Keratinocyte (primary cell): ENCODE data around the gene AGFG1. TPM values are rescaled to one million over a fixed set of nuclear protein-coding genes. Genes with fewer than 3 reads are reported as not detected.

Source experiments
- DNase-seq: peaks from one replicate; pipeline ENCODE4 v3.0.0-alpha.2; 2011; ENCODE audit warnings: low read depth, missing footprints, low spot score
- FAIRE-seq: peaks from 2 replicates; lab custom pipeline; 2011; peaks lifted over from hg19 to GRCh38; lab: Jason Lieb, UNC
- H2AFZ ChIP-seq: 2 replicates; pipeline ENCODE4 v1.6.0; 2012; ENCODE audit warnings: low read length, control low read depth, inconsistent platforms; ENCODE audit not compliant: control insufficient read depth
- H3K27ac ChIP-seq: 2 replicates; pipeline ENCODE4 v1.5.1; 2011; ENCODE audit warnings: low read length; ENCODE audit not compliant: control insufficient read depth, insufficient read depth
- H3K27me3 ChIP-seq: 3 replicates; pipeline ENCODE4 v1.6.0; 2011; ENCODE audit warnings: low read length; ENCODE audit not compliant: control insufficient read depth, insufficient read depth; ENCODE audit errors: extremely low read depth
- H3K36me3 ChIP-seq, 2 experiments: 2 replicates in 1 of 2; 3 replicates in 1 of 2; pipeline ENCODE4 v1.5.1; 2011; ENCODE audit warnings: low read length in 2 of 2, mild to moderate bottlenecking in 1 of 2; ENCODE audit not compliant: control insufficient read depth in 2 of 2, insufficient read depth in 2 of 2; ENCODE audit errors: extremely low read depth in 1 of 2
- H3K4me1 ChIP-seq: 3 replicates; pipeline ENCODE4 v1.5.1; 2011; ENCODE audit warnings: low read length; ENCODE audit not compliant: control insufficient read depth, insufficient read depth; ENCODE audit errors: extremely low read depth
- H3K4me2 ChIP-seq: 3 replicates; pipeline ENCODE4 v1.6.0; 2011; ENCODE audit warnings: low read depth, low read length; ENCODE audit not compliant: control insufficient read depth, insufficient read depth; ENCODE audit errors: extremely low read depth
- H3K4me3 ChIP-seq, 3 experiments: fragments of 200-600 bp in 1 of 3; sonication (generic) in 1 of 3; 2 replicates in 2 of 3; 3 replicates in 1 of 3; pipeline ENCODE4 v1.5.1; 2011 to 2016; ENCODE audit warnings: low read length in 3 of 3, mild to moderate bottlenecking in 3 of 3, control low read depth in 2 of 3, inconsistent platforms in 1 of 3, low read depth in 1 of 3, mixed read lengths in 1 of 3, mixed run types in 1 of 3, moderate library complexity in 1 of 3; ENCODE audit not compliant: control insufficient read depth in 2 of 3, insufficient read depth in 2 of 3; ENCODE audit errors: extremely low read depth in 1 of 3
- H3K79me2 ChIP-seq: 2 replicates; pipeline ENCODE4 v1.6.0; 2012; ENCODE audit warnings: low read length; ENCODE audit not compliant: control insufficient read depth, insufficient read depth
- H3K9ac ChIP-seq: 3 replicates; pipeline ENCODE4 v1.6.0; 2011; ENCODE audit warnings: low read length; ENCODE audit not compliant: control insufficient read depth, insufficient read depth; ENCODE audit errors: extremely low read depth
- H3K9me1 ChIP-seq: 3 replicates; pipeline ENCODE4 v1.6.0; 2011; ENCODE audit warnings: low read length; ENCODE audit not compliant: control insufficient read depth, insufficient read depth; ENCODE audit errors: extremely low read depth
- H3K9me3 ChIP-seq: 2 replicates; pipeline ENCODE4 v1.5.1; 2012; ENCODE audit warnings: low read depth, low read length; ENCODE audit not compliant: control insufficient read depth
- H4K20me1 ChIP-seq: 3 replicates; pipeline ENCODE4 v1.6.0; 2011; ENCODE audit warnings: low read length; ENCODE audit not compliant: control insufficient read depth, insufficient read depth; ENCODE audit errors: extremely low read depth
- CTCF ChIP-seq, 3 experiments: IDR thresholded peaks in 1 of 3; conservative IDR thresholded peaks in 1 of 3; optimal IDR thresholded peaks in 1 of 3; 2 replicates in 2 of 3; 3 replicates in 1 of 3; pipeline versions ENCODE3 to v1.5.1; 2011; ENCODE audit warnings: low read length in 3 of 3, mild to moderate bottlenecking in 3 of 3, moderate library complexity in 2 of 3, control low read depth in 1 of 3, inconsistent platforms in 1 of 3; ENCODE audit not compliant: insufficient read depth in 2 of 3; ENCODE audit errors: extremely low read depth in 1 of 3
- EZH2 ChIP-seq: IDR thresholded peaks from one replicate; pipeline ENCODE4 v1.6.1; 2012; ENCODE audit warnings: inconsistent platforms, mild to moderate bottlenecking, low read length, moderate library complexity
- dilution Hi-C: fragments of 300-500 bp; cut with MboI; formaldehyde crosslinking; loops from one replicate; pipeline ENCODE4 v1.7.0; 2020; ENCODE audit warnings: low sequenced_read_pairs; ENCODE audit not compliant: extremely low pct_ligation_motif_present
- polyA plus RNA-seq, 5 experiments: library from polyadenylated mRNA; depleted of rRNA in 3 of 5; stranded (reverse) in 3 of 5; stranded (forward) in 1 of 5; unstranded in 1 of 5; fragments of >200 nt; gene quantifications; 1 replicate in 1 of 5; 2 replicates in 3 of 5; 3 replicates in 1 of 5; pipeline versions ENCODE4 v1.2.1 to v1.2.3, GENCODE V29; 2011 to 2012; ENCODE audit warnings: missing spikeins in 2 of 5, low read depth in 1 of 5, low replicate concordance in 1 of 5

AGFG1 gene
- polyA plus RNA-seq, 1 donor (not counting 4 experiments of a cell fraction or from before 2014, with no cell fraction given): 111 TPM

DNA sequence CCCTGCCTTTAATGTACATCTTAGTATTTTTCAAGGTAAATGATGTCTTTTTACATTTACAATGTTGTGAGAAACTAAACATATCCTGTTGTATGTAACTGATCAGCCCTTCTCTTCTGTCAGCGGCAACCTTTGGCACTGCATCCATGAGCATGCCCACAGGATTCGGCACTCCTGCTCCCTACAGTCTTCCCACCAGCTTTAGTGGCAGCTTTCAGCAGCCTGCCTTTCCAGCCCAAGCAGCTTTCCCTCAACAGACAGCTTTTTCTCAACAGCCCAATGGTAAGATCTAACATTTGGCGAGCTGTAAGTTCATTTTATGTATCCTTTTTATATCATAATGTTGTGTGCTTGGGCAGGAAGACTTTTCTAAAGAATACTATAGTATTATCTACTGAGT is 79.9 kb downstream of the AGFG1 start:
- H3K9me3 ChIP-seq: no peaks in the 10 kb centered on the region
- H3K27ac ChIP-seq: no peak overlapping the region
- H2AFZ ChIP-seq: no peak overlapping the region
- TF ChIP-seq EZH2 (no peak), CTCF (optimal IDR thresholded peaks at IDR 0.05 in 1 of 3, IDR thresholded peaks at IDR 0.05 in 1 of 3, conservative IDR thresholded peaks at IDR 0.05 in 1 of 3; ENCODE audit: extremely low read depth in 1 of 3, insufficient read depth in 2 of 3, low read length in 3 of 3) (no peak)
- DNase-seq (no peak), FAIRE-seq (no peak)
- H3K4me3 ChIP-seq: no peak overlapping the region
- no peaks in the 10 kb centered on the region for H4K20me1 ChIP-seq
- dilution Hi-C loops: no loop called here
- no peak overlapping the region for H3K9ac ChIP-seq
- no peak overlapping the region for H3K4me2 ChIP-seq
- H3K27me3 ChIP-seq: no peaks in the 10 kb centered on the region
- no peaks in the 10 kb centered on the region for H3K79me2 ChIP-seq
- no peaks in the 10 kb centered on the region for H3K4me1 ChIP-seq
- H3K9me1 ChIP-seq: no peaks in the 10 kb centered on the region
- peaks cover 7 to 9% of the 10 kb centered on the region in 2 experiments for H3K36me3 ChIP-seq

GRCh38 chr2:227562581-227562980 is 90.6 kb downstream of the AGFG1 start:
- TF ChIP-seq EZH2: no peak
- TF ChIP-seq CTCF (optimal IDR thresholded peaks at IDR 0.05 in 1 of 3, IDR thresholded peaks at IDR 0.05 in 1 of 3, conservative IDR thresholded peaks at IDR 0.05 in 1 of 3; ENCODE audit: extremely low read depth in 1 of 3, insufficient read depth in 2 of 3, low read length in 3 of 3): no peak
- Histone ChIP-seq H2AFZ (no peak overlapping the region), H3K9me1 (no peaks in the 10 kb centered on the region), H3K79me2 (no peaks in the 10 kb centered on the region), H3K4me2 (no peak overlapping the region), H4K20me1 (no peaks in the 10 kb centered on the region), H3K4me3 (no peak overlapping the region), H3K27me3 (no peaks in the 10 kb centered on the region), H3K4me1 (no peaks in the 10 kb centered on the region), H3K27ac (no peak overlapping the region), H3K9ac (no peak overlapping the region), H3K9me3 (no peaks in the 10 kb centered on the region), H3K36me3 (peaks cover 3 to 4% of the 10 kb centered on the region in 2 experiments)
- dilution Hi-C loops: no loop called here
- DNase-seq: no peak
- no peak for FAIRE-seq
